MM.1S (cell line): ENCODE results near the gene RHOU.

Source experiments
- DNase-seq: peaks from one replicate; pipeline ENCODE4 v3.0.0-alpha.2; 2015
- H2AFZ ChIP-seq: fragments of 300-600 bp; sonication (generic); 2 replicates; pipeline ENCODE4 v1.6.0; 2016; ENCODE audit warnings: antibody characterized with exemption, low read length
- H3F3A ChIP-seq: fragments of 300-600 bp; sonication (generic); 2 replicates; pipeline ENCODE4 v1.6.1; 2016; ENCODE audit warnings: mild to moderate bottlenecking, antibody characterized with exemption, low read length, moderate library complexity, mixed read lengths; ENCODE audit not compliant: insufficient read depth
- H3K27ac ChIP-seq: fragments of 300-600 bp; sonication (generic); 2 replicates; pipeline ENCODE4 v1.5.1; 2016; ENCODE audit warnings: mild to moderate bottlenecking, low read length
- H3K27me3 ChIP-seq: fragments of 300-600 bp; sonication (generic); replicated peaks from 2 replicates; pipeline ENCODE4 v1.6.0; 2016; ENCODE audit warnings: low read length; ENCODE audit not compliant: insufficient read depth
- H3K36me3 ChIP-seq: fragments of 300-600 bp; sonication (generic); replicated peaks from 2 replicates; pipeline ENCODE4 v1.6.1; 2016; ENCODE audit warnings: mild to moderate bottlenecking, low read length, mixed read lengths; ENCODE audit not compliant: insufficient read depth
- H3K4me1 ChIP-seq: fragments of 300-600 bp; sonication (generic); 2 replicates; pipeline ENCODE4 v1.6.1; 2016; ENCODE audit warnings: low read length, mixed read lengths
- H3K4me2 ChIP-seq: fragments of 300-600 bp; sonication (generic); 2 replicates; pipeline ENCODE4 v1.6.0; 2016; ENCODE audit warnings: low read depth, low read length
- H3K4me3 ChIP-seq: fragments of 300-600 bp; sonication (generic); 2 replicates; pipeline ENCODE4 v1.5.1; 2016; ENCODE audit warnings: low read length, mixed read lengths
- H3K79me2 ChIP-seq: fragments of 300-600 bp; sonication (generic); 2 replicates; pipeline ENCODE4 v1.6.1; 2016; ENCODE audit warnings: mixed run types, low read length, mixed read lengths
- H3K9ac ChIP-seq: fragments of 300-600 bp; sonication (generic); 2 replicates; pipeline ENCODE4 v1.6.1; 2016; ENCODE audit warnings: low read length, mixed read lengths
- H3K9me2 ChIP-seq: fragments of 300-600 bp; sonication (generic); replicated peaks from 2 replicates; pipeline ENCODE4 v1.6.1; 2016; ENCODE audit warnings: mild to moderate bottlenecking, low read length, mixed read lengths; ENCODE audit not compliant: insufficient read depth
- H3K9me3 ChIP-seq: fragments of 300-600 bp; sonication (generic); replicated peaks from 2 replicates; pipeline ENCODE4 v1.6.1; 2016; ENCODE audit warnings: mild to moderate bottlenecking, low read length, mixed read lengths; ENCODE audit not compliant: insufficient read depth
- H4K20me1 ChIP-seq: fragments of 300-600 bp; sonication (generic); 2 replicates; pipeline ENCODE4 v1.6.1; 2016; ENCODE audit warnings: mild to moderate bottlenecking, low read length, moderate library complexity, mixed read lengths; ENCODE audit not compliant: insufficient read depth
- CTCF ChIP-seq: fragments of 300-600 bp; sonication (generic); IDR thresholded peaks from 2 replicates; pipeline ENCODE4 v1.5.1; 2016; ENCODE audit warnings: antibody characterized with exemption, low read length, mixed read lengths
- EZH2 ChIP-seq: fragments of 300-600 bp; sonication (generic); optimal IDR thresholded peaks from 2 replicates; pipeline ENCODE3; 2017; ENCODE audit warnings: low read depth, mild to moderate bottlenecking, antibody characterized with exemption, low read length, mixed read lengths
- EZH2phosphoT487 ChIP-seq: fragments of 300-600 bp; sonication (generic); IDR thresholded peaks from 2 replicates; pipeline ENCODE4 v1.6.1; 2018; ENCODE audit warnings: antibody characterized with exemption, low read length

RHOU gene

GRCh38 chr1:228748029-228748428 lies 12.8 kb downstream of the RHOU start:
- TF ChIP-seq CTCF (no peak), EZH2phosphoT487 (no peak), EZH2 (no peak)
- H3K4me2 ChIP-seq: no peak overlapping the region
- no peak for DNase-seq
- no peak overlapping the region for H3K9ac ChIP-seq
- H3K27ac ChIP-seq: no peak overlapping the region
- H3K9me2 ChIP-seq: no peaks in the 10 kb centered on the region
- no peaks in the 10 kb centered on the region for H3K9me3 ChIP-seq
- no peak overlapping the region for H3K4me3 ChIP-seq
- 0 out of 2 replicates have a peak, but pooled peaks cover 5% of the 10 kb centered on the region for H3F3A ChIP-seq
- no peaks in the 10 kb centered on the region for H3K27me3 ChIP-seq
- H2AFZ ChIP-seq: no peak overlapping the region
- no peaks in the 10 kb centered on the region for H4K20me1 ChIP-seq
- H3K4me1 ChIP-seq: peaks cover 13% of the 10 kb centered on the region; the same call in 1 of the 2 replicates
- H3K36me3 ChIP-seq: no peaks in the 10 kb centered on the region
- H3K79me2 ChIP-seq: no peaks in the 10 kb centered on the region

- Histone ChIP-seq H3K27ac (no peak overlapping the region), H3K36me3 (no peaks in the 10 kb centered on the region), H3K4me1 (peaks cover 13% of the 10 kb centered on the region; the same call in 1 of the 2 replicates), H3K27me3 (no peaks in the 10 kb centered on the region), H3K9me2 (no peaks in the 10 kb centered on the region), H4K20me1 (no peaks in the 10 kb centered on the region), H3K4me2 (no peak overlapping the region), H3F3A (0 out of 2 replicates have a peak, but pooled peaks cover 5% of the 10 kb centered on the region), H2AFZ (no peak overlapping the region), H3K4me3 (no peak overlapping the region), H3K9me3 (no peaks in the 10 kb centered on the region), H3K9ac (no peak overlapping the region), H3K79me2 (no peaks in the 10 kb centered on the region)
- no peak for TF ChIP-seq EZH2phosphoT487
- no peak for TF ChIP-seq CTCF
- no peak for TF ChIP-seq EZH2
- no peak for DNase-seq
Measured at GRCh38 chr1:228748431-228748830, 13.2 kb downstream of the RHOU start.

- H3K4me1 ChIP-seq: 0 out of 2 replicates have a peak, but pooled peaks cover 4% of the 10 kb centered on the region
- TF ChIP-seq CTCF (no peak), EZH2phosphoT487 (no peak), EZH2 (no peak)
Measured at GRCh38 chr1:228749765-228750164, 14.5 kb downstream of the RHOU start.

More at GRCh38 chr1:228749765-228750164, 14.5 kb downstream of the RHOU start:
- no peaks in the 10 kb centered on the region for H3K9me3 ChIP-seq
- H3K9me2 ChIP-seq: no peaks in the 10 kb centered on the region
- no peak overlapping the region for H3K4me2 ChIP-seq
- no peaks in the 10 kb centered on the region for H3K36me3 ChIP-seq
- no peak overlapping the region for H3K4me3 ChIP-seq
- no peaks in the 10 kb centered on the region for H3K27me3 ChIP-seq
- H3F3A ChIP-seq: no peaks in the 10 kb centered on the region
- no peak overlapping the region for H3K9ac ChIP-seq
- DNase-seq: no peak
- no peaks in the 10 kb centered on the region for H4K20me1 ChIP-seq
- no peaks in the 10 kb centered on the region for H3K79me2 ChIP-seq
- H3K27ac ChIP-seq: no peak overlapping the region
- H2AFZ ChIP-seq: no peak overlapping the region
